HG03108 (cell line): ENCODE data around the gene METTL15.
A peak's percentile ranks its signal among the peaks of the same experiment; 100 is the strongest.
"Not testable (repeated sequence)": the region's sequence is repeated elsewhere in the genome, so short reads cannot be mapped to it uniquely, and the experiment has no call there.

ENCODE experiments used
- ATAC-seq: cut with Tn5 transposase; IDR thresholded peaks from one replicate; pipeline ENCODE4 v1.9.1; 2021; ENCODE audit warnings: moderate library complexity; ENCODE audit not compliant: unreplicated experiment

Gene METTL15

DNA sequence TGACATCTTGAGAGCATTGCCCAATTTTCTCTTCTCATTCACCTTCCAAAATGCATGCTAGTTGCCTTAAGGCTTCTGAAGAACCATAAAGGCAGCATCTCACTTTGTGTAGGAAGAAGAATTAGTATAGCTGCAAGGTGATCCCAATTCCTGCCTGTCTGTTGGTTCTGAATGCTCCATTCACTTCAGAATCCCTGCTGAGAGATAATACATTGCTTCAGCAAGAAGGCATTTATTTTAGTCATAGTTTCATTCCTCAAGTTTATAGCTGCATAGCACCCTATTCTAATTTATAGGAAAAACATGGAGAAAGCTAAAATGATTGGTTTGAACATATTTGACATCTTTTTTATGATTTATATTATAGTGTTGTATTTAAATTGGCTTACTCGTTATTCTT is 181.3 kb downstream of the METTL15 start:
- ATAC-seq: no peak

DNA sequence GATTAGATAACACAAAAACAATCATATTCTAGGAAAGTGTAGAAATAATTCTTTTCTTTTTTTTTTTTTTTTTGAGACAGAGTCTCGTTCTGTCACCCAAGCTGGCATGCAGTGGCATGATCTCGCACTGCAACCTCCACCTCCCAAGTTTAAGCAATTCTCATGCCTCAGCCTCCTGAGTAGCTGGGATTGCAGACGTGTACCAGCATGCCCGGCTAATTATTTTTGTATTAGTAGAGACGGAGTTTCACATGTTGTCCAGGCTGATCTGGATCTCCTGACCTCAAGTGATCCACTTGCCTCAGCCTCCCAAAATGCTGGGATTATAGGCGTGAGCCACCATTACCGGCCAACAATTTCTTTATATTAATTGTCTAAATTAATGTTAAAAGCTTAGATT is 182.8 kb downstream of the METTL15 start:
- ATAC-seq: not testable (repeated sequence)

DNA sequence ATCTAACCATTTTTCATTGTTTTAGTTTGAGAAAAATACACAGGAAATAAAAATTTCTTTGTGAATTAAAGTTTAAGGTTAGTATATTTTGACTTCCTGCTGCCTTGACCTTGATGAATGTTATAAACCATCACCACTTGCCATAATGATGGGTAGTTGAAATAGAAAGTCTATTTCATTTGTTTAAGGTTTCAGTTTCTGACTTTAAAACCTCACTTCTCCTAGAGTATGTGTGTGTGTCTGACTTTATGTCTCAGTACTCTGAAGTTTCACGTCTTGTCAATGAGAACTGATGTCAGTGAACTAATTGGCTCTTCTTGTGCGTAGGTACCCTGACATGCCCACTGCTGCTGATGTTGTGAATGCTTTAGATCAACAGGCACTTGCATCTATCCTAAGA is 188.2 kb downstream of the METTL15 start:
- ATAC-seq: peak; percentile 95

DNA sequence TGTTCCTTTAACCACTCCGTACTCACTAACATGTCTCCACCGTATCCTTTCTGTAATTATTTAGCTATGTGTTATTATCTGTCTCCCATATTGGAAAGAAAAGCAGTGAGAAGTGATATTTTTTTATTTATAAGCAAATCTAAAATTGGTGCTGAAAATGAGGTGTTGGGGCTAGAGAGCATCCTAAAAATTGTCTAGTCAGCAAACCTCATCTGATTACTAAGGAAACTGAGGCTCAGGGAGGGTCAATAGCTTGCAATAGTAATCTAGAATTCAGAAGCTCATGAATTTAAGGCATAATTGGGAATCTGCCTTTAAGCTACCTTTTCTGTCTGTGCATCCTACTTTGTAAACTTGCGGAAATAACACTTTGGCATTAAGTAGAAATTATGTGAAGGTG is 190.0 kb downstream of the METTL15 start:
- ATAC-seq: no peak

DNA sequence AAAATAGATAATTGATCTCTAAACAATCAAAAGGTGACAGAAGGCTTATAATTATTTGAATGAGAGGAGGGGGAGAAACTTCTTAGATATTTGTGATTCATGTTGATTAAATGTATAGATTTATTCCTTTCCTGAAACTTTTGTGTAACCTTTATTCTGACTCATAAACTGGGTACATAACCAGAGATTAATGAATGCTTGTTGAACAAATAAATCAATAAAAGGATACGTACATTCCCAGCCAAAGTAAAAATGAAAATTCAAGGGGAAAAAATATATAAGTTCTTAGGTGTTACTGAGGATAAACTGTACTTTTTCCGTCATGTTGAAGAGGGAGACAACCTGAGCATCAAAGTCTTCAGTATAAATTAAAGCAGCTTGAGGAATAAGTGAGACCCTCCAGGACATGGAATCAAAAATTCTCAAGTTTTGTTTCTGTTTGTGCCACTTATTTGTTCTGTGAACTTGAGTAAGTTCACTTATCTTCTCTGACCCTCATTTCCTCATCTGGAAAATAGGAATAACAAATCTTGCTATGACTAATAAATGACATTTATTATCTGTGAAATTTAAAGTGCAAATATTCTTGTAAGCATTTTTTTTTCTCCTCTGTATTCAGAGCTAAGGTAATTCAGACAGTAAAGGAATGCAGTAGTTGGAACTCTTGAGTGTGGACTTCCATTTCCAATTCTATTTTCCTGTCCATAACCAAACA is 195.4 kb downstream of the METTL15 start:
- no peak for ATAC-seq

DNA sequence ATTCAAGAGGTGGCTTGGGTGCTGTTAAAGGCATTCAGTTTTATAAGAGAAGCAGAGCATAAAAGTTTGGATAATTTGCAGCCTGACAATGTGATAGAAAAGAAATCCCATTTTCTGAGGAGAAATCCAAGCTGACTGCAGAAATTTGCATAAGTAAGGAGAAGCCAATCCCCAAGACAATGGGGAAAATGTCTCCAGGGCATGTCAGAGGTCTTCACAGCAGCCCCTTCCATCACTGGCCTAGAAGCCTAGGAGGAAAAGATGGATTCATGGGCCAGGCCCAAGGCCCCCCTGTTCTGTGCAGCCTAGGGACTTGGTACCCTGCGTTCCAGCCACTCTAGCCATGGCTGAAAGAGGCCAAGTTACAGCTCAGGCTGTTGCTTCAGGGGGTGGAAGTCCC is 207.3 kb downstream of the METTL15 start:
- ATAC-seq: no peak

DNA sequence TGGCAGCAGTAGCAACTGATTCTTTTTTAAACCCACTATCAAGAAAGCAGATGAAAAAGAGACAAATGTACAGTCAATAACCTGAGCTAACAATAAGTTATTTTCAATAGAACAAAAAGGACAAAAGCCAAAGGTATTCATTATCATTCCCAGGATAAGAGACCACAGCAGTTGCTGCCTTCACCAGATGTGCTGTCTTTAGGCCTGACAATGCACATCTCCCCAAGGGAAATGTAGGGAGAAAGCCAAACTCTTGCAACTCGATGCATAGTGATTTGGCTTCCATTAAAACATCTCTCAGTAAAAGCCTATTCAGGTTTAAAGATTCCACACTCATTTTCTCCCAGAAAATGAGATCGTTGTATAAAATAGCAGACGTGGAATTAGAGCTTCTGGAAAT is 210.7 kb downstream of the METTL15 start:
- ATAC-seq: no peak

DNA sequence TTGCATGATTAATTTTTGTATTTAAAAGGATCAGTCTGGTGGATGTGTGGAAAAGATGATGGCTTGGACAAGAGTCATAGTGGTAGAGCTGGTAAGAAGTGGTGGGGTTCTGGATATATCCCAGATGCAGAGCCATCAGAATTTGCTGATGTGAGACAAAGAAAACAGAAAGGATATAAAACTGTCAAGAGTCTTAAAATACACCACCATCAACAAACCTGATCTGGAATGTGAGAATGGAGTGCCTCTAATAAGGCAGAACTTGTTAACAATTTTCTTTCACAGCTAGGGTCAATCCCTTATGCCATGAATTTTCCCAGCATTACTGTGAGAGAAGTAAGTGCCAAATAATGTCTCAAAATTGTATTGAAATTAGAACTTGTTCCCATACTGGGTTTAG is 215.4 kb downstream of the METTL15 start:
- no peak for ATAC-seq

DNA sequence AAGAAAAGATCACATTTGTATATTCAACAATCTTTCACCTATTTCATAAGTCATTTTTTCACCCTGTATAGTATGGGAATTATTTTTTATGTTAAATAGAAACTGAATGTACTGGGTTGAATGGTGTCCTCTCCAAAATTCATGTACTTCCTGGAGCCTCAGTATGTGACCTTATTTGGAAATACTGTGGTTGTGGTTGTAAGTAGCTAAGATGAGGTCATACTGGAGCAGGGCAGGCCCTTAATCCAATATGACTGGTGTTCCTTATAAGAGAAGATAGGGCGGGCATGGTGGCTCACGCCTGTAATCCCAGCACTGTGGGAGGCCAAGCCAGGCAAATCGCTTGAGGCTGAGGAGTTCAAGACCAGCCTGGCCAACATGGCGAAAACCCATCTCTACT is 224.2 kb downstream of the METTL15 start:
- ATAC-seq: not testable (repeated sequence)

DNA sequence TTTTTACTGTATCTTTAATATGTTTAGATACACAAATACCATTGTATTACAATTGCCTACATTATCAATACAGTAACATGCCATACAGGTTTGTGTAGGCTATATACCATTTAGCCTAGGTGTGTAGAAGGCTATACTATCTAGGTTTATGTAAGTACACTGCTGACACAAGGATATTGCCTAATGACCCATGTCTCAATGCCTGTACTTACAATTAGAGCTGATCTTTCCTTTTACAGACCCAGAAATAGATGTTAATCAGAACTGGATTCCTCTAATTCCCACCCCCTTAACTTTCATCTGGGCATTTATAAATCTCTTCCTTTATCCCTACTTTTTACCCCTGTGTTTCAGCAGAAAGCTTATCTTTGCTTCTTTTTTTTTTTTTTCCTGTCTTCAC is 229.5 kb downstream of the METTL15 start:
- no peak for ATAC-seq

DNA sequence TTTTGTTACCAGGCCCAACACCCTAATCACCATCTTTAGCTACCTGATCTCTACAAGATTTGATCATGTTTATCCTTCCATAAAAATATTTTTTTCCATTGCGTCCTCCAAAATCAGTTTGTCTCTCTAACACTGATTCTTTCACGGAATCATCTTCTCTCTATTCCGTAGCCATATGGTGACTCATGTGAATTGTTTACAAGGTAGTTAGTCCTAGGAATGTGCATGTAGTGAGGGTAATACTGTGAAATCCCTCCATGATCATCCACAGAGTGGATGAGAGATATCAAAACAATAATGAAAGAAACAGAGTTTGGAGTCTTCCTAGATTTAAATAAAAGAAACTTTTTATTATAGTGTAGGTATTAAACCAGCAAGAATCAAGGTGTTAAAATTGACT is 230.2 kb downstream of the METTL15 start:
- no peak for ATAC-seq

DNA sequence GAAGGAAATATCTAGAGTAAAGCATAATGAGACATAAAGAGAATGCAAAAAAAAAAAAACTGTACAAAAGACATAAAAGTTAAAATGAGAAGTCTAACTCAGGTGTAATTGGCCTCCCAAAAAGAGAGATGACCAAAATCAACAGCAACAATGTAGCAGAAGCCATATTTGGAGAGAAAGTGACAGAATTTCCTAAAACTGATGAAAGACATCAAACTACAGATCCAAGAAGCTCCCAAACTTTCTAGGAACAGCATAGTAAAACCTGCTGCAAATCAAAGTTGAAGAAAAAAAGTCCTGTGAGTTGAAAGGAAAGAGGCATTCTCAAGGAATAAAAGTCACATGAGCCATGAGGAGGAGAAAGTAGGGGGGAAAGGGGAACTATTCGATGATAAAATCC is 231.3 kb downstream of the METTL15 start:
- ATAC-seq: no peak

DNA sequence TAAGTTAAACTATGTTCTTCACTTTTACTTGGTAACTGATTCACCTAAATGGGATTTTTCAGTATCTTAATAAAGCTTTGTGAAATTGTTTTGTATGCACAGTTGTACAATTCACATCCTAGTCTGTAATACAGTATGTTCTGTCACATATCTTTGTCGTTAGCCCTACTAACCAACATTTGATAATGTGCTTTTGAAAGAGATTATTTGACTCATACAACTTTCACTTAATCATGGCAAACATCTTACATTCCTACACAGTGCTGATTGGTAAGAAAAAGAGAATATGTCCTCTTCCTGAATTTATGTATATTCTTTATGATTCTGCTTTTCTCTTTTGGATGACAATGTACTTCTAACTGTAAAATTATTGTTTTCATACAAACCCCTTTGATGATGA is 234.5 kb downstream of the METTL15 start:
- no peak for ATAC-seq

DNA sequence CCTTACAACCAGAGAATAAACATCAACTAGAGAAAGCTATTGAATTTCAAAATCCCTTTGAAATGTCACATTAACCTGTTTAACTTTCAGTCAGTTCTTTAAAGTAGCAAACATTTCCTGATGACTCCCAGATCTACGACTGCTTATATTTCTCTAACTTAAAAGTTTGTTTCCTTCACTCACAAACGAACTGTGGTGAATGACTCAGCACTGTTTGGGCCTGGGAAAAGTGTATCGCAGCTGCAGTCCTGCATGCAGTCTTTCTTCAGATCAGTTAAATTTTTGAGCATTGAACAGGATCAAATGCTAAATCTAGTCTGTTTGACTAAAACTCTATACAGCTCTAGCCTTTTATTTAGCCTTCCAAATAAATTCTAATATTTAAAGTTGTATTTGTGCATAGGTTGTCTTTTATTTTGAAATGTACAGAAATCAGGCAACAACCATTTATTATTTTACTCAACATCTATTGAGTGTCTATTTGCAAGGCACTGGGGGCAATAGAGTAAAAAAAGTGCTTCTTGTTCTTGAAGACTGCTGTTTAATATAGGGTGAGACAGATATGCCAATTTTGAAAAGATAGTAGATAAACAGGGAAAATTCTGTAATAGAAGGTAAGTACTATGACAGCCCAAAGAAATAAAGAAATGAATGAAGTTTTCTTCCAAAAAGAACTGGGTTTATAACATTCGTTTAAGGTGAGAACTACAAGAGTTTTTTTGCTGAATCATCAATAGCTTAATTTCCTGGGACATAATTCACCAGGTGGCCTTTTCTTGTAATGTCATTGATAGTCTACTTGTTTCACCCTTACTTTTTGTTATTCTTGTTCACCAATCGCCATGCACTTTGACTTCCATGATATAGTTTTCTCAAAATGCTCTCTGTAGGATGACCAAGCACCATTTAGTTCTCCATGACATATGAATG is 235.4 kb downstream of the METTL15 start:
- no peak for ATAC-seq

DNA sequence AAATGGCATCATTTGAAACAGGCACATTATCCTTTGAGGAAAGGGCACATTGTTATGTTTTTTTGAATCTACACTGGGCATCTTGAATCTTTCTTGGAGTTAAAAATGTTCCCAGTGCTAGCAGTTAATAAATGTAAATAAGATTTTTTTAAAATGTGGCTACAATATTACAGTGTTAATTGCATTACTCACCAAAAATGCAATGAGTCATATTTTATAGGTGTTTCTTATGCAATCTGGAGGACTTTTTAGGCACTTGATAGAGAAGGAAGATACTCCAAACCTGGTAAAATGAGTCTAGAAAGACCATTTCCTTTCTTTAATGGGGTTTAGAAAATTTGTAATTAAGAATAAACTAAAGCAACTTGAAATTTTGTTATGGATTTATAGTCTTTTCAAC is 238.0 kb downstream of the METTL15 start:
- no peak for ATAC-seq

DNA sequence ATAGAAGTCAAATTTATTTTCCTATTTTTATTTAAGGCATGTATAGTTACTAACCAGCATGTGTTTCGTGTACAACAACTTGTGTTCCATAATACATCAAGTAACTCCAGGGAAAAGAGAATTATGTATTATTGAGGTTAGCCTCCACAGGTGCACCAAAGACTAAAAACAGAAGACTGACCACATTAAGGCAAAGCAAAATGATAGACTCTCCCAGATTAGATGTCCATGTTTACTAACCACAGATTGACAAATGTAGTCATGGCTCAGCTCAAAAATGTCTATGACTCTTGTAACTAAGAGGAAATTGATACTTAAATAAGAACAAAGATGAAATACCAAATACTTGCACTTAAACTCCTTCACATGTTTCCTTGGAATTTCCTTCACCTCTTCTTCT is 238.5 kb downstream of the METTL15 start:
- no peak for ATAC-seq

DNA sequence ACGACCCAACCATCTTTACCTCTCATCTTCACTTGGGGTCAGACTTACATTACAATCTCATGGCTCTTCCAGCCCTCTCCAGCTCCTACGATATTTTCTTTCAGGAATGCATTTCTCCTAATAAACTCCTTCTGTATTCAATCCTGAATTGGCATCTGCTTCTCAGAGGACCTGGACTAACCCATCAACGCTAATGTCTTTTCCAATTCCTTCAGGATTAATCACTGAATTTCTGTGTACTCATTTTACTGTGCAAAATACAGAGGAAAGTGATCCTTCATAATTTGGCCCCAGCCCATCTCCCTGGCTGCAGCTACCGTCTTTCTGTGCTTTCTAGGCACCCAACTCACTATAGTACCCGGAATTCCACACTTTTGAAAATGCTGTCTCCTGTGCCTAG is 239.2 kb downstream of the METTL15 start:
- no peak for ATAC-seq

DNA sequence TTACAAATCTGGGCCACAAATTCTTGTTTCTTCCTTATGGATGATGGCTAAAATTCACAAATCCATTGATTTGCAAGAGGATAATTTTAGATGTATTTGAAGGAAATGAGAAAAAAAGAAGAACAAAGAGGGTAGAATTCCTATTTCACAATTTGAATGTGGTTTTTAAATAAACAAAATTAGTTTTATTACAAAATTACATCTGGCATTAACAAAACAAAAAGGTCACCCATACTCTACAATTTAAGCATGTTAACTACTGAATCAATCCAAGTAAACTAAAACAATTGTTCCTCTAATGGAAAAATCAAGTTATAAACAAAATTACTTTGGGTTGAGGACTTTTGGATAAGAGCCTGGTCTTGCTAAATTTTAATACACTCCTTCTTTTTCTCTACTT is 242.0 kb downstream of the METTL15 start:
- ATAC-seq: no peak

DNA sequence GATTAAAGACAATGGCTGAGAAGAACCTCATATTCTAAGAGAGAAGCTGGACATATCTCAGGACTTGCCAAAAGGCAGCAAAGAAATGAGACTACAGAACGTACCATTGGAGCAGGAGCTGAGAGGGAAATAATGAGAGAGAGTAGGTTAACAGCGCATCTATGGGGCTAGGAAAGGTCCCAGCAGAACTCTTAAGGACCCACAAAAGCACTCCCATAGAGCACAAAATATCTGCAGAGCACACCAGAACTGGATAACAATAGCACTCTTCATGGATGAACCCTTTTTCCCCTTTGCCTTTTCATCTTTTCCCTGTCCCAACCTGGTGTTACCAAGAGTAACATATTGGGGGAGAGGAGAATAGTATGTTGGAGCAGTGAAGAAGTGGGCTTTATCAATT is 245.8 kb downstream of the METTL15 start:
- no peak for ATAC-seq

DNA sequence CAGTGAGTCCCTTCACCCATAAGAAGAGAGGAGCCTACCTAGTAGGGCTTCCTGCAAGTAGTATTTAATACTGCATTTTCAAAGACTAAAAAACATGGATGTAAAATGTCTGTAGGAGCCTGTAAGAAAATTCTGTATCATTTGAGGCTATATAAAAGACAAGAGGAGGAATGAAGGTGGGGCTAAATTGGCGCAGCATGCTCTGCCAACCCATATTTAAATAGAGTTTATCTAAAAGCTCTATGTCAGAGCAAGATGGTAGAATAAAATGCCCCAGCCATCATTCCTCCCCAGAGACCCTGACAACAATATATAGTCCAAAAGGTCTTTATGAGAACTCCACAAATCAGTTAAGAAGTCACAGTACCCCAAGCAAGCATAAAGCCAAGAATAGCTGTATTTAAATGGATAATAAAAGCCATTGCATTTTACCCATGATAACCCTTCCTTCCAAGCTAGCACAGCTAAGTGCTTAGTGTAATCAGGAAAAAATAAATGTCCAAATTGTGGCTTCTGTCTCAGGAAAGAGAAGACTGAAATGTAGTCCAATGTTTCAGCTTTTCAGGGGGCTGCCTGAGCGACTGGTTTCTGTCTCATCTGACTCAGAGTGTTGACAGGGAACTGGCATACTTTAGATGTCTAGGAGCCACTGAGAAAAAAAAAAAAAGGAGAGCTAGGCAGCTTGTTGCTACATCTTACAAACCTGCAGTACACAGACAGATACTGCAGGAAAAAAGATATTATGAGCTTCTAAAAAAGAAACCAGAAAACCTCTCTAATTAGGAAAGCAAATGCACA is 258.6 kb downstream of the METTL15 start:
- ATAC-seq: no peak

DNA sequence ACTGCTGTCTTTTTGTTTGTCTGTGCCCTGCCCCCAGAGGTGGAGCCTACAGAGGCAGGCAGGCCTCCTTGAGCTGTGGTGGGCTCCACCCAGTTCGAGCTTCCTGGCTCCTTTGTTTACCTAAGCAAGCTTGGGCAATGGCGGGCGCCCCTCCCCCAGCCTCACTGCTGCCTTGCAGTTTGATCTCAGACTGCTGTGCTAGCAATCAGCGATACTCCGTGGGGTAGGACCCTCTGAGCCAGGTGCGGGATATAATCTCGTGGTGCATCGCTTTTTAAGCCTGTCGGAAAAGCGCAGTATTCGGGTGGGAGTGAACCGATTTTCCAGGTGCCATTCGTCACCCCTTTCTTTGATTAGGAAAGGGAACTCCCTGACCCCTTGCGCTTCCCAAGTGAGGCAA is 269.9 kb downstream of the METTL15 start:
- not testable (repeated sequence) for ATAC-seq
